DND-41 (cell line): ENCODE measurements around the gene SLC25A39.

Source experiments
- CTCF ChIP-seq: IDR thresholded peaks from 2 replicates; pipeline ENCODE4 v1.5.1; 2012; ENCODE audit warnings: borderline replicate concordance, low read length, moderate library complexity, mild to moderate bottlenecking; ENCODE audit not compliant: poor library complexity, severe bottlenecking; ENCODE audit errors: extremely low read depth
- EZH2 ChIP-seq: IDR thresholded peaks from 3 replicates; pipeline ENCODE4 v1.6.1; 2012; ENCODE audit warnings: borderline replicate concordance, low read depth, mild to moderate bottlenecking, moderate library complexity, low read length, inconsistent platforms; ENCODE audit not compliant: severe bottlenecking

- TF ChIP-seq CTCF (no peak), EZH2 (no peak)
These were observed 20.0 kb downstream of the SLC25A39 start for GRCh38 chr17:44304651-44305050.
